Activated CD4-positive, alpha-beta memory T cell treated with anti-CD3 and anti-CD28 coated beads for 36 hours (primary cell): Measurements from ENCODE around the gene SND1. TPM values are rescaled to one million over a fixed set of nuclear protein-coding genes. Genes with fewer than 3 reads are reported as not detected.

Experiments
- CTCF ChIA-PET: fragments of 350-600 bp; sonication (Branson Sonifier 250); formaldehyde crosslinking; loops from one replicate; lab custom pipeline; 2021; ENCODE audit warnings: antibody characterized with exemption, inconsistent platforms; lab: Charles Lee
- POLR2A ChIA-PET: fragments of 350-600 bp; sonication (Branson Sonifier 250); formaldehyde crosslinking; loops from one replicate; lab custom pipeline; 2021; ENCODE audit warnings: antibody characterized with exemption; lab: Charles Lee
- DNase-seq: peaks from one replicate; pipeline ENCODE4 v3.0.0-alpha.2; 2020
- H3K27ac Mint-ChIP-seq: one replicate; pipeline ENCODE4 v1.8.0; 2021; ENCODE audit warnings: mixed read lengths
- H3K27me3 Mint-ChIP-seq: one replicate; pipeline ENCODE4 v1.8.0; 2021; ENCODE audit warnings: mixed read lengths
- H3K36me3 Mint-ChIP-seq: one replicate; pipeline ENCODE4 v1.8.0; 2021; ENCODE audit warnings: mixed read lengths
- H3K4me1 Mint-ChIP-seq: one replicate; pipeline ENCODE4 v1.8.0; 2021; ENCODE audit warnings: low read depth, mixed read lengths
- H3K4me3 Mint-ChIP-seq: one replicate; pipeline ENCODE4 v1.8.0; 2021; ENCODE audit warnings: mild to moderate bottlenecking, mixed read lengths
- H3K9me3 Mint-ChIP-seq: one replicate; pipeline ENCODE4 v1.8.0; 2021; ENCODE audit warnings: mixed read lengths
- intact Hi-C: fragments of 100-400 bp; cut with micrococcal nuclease; formaldehyde crosslinking; loops from one replicate; pipeline ENCODE4 v1.15.1; 2023
- total RNA-seq, 2 experiments: library from RNA; stranded (reverse); gene quantifications; one replicate each; pipeline ENCODE4 v1.2.3, GENCODE V29; 2021

The SND1 gene
- total RNA-seq, 2 experiments from 2014 or later = 208 to 235 TPM

DNA sequence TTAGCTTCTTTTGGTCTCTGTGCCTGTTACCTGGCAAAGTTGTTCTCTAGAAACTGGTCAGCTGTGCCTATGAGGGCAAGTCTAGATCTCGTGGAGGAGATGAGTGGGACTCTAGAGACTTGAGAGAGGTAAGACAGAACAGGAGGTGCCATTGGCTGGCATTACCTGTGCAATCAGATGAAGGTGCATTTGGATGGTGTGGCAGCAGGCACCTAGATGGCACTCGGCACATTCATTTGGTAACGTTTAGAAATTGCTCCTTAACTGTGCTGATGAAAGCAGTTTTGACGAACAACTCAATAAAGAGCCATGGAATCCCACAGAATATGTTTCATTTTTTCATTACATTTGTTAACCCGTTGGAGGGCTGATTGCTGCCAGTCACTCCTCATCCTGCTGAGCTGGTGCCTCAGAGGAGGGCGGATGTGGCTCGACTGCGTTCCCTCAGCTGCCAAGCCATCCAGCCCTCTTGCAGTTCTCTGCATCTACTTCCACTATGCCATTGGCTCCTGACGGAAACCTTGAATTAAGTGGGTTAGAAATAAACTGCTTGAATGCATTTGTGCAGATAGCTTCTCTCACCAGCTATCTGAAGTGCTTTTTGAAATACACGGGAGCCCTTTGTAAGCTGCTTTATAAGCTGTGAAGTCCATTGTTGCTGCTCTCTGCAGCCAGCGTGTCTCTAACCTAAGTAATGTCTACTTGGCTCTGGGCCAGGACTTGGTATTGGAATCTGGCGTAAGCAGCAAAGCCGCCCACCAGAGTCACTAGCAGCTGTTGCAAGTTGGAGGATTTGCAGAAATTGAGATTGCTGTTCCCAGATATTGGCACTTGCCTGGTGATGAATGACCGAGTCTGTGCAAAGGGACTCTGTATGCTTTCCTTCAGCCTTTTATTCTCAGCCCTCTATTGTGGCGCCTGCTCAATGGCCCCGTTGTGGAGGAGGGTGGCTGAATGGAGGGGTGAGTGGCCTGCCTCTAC lies 291.8 kb downstream of the SND1 start:
- intact Hi-C loops = no loop called here
- H3K36me3 Mint-ChIP-seq = peaks cover 20% of the 10 kb centered on the region
- H3K9me3 Mint-ChIP-seq = no peaks in the 10 kb centered on the region
- H3K27me3 Mint-ChIP-seq = no peaks in the 10 kb centered on the region
- H3K4me1 Mint-ChIP-seq = peaks cover 1% of the 10 kb centered on the region
- no peak overlapping the region for H3K27ac Mint-ChIP-seq
- no peak for DNase-seq
- POLR2A ChIA-PET = no interaction called here
- no peak overlapping the region for H3K4me3 Mint-ChIP-seq
- CTCF ChIA-PET = no interaction called here

DNA sequence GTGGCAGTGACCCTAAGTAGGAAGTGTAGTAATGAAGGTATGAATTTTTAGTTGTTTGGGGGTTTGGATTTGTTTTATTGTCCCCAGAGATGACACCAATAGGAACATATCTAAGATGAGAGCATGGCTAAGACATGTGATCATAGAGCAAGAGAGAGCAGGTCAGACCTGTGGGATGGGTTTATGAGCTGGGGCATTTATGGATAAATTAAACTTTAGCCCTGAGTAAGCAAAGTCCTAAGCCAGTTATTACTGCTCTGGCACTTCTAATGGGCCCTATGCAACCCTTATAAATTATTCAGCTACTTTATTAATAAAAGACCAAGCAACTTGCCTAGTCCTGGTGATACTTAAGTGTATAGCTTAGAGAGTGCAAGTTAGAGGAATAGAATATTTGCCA lies 294.1 kb downstream of the SND1 start:
- POLR2A ChIA-PET = interaction anchor here (0.5 kb wide), 1 partner anchor 21 kb away, joined by 3 read pairs; no protein-coding TSS in a partner anchor
- Mint-ChIP-seq H3K36me3 (peaks cover 22% of the 10 kb centered on the region), H3K27ac (no peak overlapping the region), H3K27me3 (no peaks in the 10 kb centered on the region), H3K4me3 (no peak overlapping the region), H3K4me1 (peaks cover 5% of the 10 kb centered on the region), H3K9me3 (no peaks in the 10 kb centered on the region)
- intact Hi-C loops = no loop called here
- DNase-seq = no peak
- CTCF ChIA-PET = no interaction called here

DNA sequence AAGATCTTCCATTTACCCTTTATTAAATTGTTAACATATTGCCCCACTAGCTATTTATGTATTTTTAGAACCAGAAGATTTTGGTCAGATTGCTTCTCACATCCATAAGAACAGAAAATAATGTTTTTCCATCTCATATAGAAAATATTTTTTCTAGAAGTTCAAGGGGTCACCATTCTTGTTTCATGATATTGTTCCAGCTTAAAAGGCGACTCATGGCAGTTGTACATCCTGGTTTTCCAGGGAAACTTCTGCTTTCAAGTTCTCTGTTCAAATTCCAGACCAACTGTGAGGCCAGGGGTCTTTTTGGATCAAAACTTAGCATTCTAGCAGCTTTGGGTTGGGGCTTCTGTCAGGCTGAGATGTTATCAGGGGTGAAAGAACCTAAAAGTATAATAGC lies 294.9 kb downstream of the SND1 start:
- ChIA-PET POLR2A (interaction anchor here (0.5 to 0.8 kb wide), 2 partner anchors 9 to 20 kb away, joined by 3 to 4 read pairs; no protein-coding TSS in a partner anchor), CTCF (interaction anchor here (1.4 kb wide), 1 partner anchor 262 kb away, joined by 4 read pairs; no protein-coding TSS in a partner anchor)
- no peak overlapping the region for H3K4me3 Mint-ChIP-seq
- H3K9me3 Mint-ChIP-seq = no peaks in the 10 kb centered on the region
- intact Hi-C loops = no loop called here
- no peak overlapping the region for H3K27ac Mint-ChIP-seq
- H3K4me1 Mint-ChIP-seq = peaks cover 5% of the 10 kb centered on the region
- no peaks in the 10 kb centered on the region for H3K27me3 Mint-ChIP-seq
- H3K36me3 Mint-ChIP-seq = peaks cover 29% of the 10 kb centered on the region
- no peak for DNase-seq

DNA sequence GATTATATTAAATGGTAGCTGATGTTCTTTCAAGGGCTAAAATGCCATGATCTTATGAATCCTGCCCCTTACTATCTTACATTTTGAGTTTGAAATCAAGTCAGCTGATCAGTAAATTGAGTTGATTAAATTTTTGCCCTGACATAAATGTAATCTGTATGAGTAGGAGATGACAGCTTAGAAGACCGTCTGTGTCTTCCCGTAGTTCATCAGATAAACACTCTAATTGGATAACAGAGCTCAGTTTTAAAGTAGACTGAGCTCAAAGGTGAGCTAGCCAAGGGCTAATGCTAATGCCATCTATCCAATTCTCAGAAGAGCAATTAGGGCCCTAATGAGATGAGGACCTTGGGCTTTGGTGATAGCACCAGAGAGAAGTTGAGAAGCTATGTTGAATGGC lies 296.3 kb downstream of the SND1 start:
- intact Hi-C loops = no loop called here
- no peak for DNase-seq
- H3K27ac Mint-ChIP-seq = no peak overlapping the region
- ChIA-PET POLR2A (no interaction called here), CTCF (interaction anchor here (1.4 kb wide), 1 partner anchor 261 kb away, joined by 4 read pairs; no protein-coding TSS in a partner anchor)
- H3K4me1 Mint-ChIP-seq = peaks cover 5% of the 10 kb centered on the region
- no peak overlapping the region for H3K4me3 Mint-ChIP-seq
- peaks cover 26% of the 10 kb centered on the region for H3K36me3 Mint-ChIP-seq
- H3K27me3 Mint-ChIP-seq = no peaks in the 10 kb centered on the region
- H3K9me3 Mint-ChIP-seq = no peaks in the 10 kb centered on the region

DNA sequence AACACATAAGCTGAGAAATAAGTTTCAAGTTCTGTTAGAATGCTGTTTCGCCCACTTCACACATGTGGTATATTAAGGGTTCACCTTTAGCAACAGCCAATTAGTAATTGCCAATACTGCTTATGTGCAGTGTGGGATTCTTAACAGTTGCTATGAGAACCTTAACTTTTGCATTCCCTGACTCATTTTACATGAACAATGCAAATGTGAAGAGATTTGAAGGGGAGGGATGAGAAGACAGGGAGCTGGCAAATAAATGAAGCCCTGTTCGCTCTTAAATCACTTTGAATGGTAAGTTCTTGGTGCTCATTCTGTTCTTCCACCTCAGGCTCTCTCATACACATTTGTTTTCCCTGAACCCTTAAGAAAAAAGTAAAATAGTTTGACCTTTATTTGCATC lies 296.9 kb downstream of the SND1 start:
- no peak for DNase-seq
- Mint-ChIP-seq H3K4me1 (peaks cover 5% of the 10 kb centered on the region), H3K4me3 (no peak overlapping the region), H3K36me3 (peaks cover 23% of the 10 kb centered on the region), H3K9me3 (no peaks in the 10 kb centered on the region), H3K27me3 (no peaks in the 10 kb centered on the region), H3K27ac (no peak overlapping the region)
- POLR2A ChIA-PET = no interaction called here
- intact Hi-C loops = no loop called here
- CTCF ChIA-PET = no interaction called here

DNA sequence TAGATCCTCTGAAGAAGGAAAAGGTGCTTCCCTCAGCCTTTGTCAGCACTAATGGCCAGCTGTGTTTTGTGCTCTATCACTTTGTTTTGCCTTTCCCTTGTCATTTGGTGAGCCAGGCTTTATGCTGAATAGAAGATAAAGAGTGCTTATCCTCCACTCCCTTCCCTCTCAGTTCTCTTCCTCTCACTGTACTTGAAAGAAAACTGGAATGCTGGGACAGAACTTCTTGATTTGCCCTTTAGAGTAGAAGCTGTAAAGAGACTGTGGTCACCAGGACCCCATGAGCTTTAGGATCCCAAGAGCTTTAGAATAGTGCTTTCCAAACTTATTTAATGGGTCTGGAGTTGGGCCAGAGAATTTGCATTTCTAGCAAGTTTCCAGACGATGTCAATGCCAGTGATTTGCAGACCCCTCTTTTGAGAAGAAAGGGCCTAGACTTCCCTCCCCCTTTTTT lies 297.8 kb downstream of the SND1 start:
- ChIA-PET POLR2A (no interaction called here), CTCF (no interaction called here)
- Mint-ChIP-seq H3K27me3 (no peaks in the 10 kb centered on the region), H3K9me3 (no peaks in the 10 kb centered on the region), H3K36me3 (peaks cover 21% of the 10 kb centered on the region), H3K4me3 (no peak overlapping the region), H3K27ac (no peak overlapping the region), H3K4me1 (peaks cover 5% of the 10 kb centered on the region)
- intact Hi-C loops = no loop called here
- no peak for DNase-seq

DNA sequence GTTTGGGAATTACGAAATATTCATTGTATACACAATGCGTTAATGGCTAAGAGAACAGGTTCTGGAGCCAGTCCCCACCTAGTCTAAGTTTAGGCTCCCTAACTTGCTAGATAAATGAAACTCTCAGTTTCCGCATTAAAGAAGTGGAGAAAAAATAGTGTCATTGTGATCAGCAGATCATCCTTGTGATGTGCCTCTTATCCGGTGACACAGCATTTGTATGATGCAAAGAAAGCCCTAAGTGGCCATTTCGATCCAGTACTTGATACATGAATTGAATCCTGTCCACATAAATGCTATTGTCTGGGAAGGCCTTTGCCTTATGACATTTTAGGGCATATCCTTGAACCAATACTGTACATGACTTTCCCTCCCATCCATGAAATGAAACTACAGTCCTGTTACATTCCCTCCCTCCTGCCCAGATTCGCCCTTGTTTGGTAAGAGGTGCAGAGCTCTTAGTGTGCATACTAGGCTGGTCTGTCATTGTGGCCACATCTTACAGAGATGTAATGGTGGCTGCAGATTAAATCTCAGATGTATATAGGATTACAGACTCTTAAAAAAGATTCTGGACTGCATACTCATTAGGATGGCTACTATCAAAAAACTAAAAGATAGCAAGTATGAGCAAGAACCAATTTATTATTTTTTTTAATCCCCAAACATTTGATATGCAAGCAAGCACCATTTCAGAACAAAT lies 298.4 kb downstream of the SND1 start:
- ChIA-PET POLR2A (no interaction called here), CTCF (no interaction called here)
- intact Hi-C loops = no loop called here
- no peaks in the 10 kb centered on the region for H3K9me3 Mint-ChIP-seq
- no peaks in the 10 kb centered on the region for H3K27me3 Mint-ChIP-seq
- DNase-seq = no peak
- H3K4me1 Mint-ChIP-seq = peaks cover 5% of the 10 kb centered on the region
- H3K36me3 Mint-ChIP-seq = peaks cover 21% of the 10 kb centered on the region
- no peak overlapping the region for H3K27ac Mint-ChIP-seq
- H3K4me3 Mint-ChIP-seq = no peak overlapping the region

DNA sequence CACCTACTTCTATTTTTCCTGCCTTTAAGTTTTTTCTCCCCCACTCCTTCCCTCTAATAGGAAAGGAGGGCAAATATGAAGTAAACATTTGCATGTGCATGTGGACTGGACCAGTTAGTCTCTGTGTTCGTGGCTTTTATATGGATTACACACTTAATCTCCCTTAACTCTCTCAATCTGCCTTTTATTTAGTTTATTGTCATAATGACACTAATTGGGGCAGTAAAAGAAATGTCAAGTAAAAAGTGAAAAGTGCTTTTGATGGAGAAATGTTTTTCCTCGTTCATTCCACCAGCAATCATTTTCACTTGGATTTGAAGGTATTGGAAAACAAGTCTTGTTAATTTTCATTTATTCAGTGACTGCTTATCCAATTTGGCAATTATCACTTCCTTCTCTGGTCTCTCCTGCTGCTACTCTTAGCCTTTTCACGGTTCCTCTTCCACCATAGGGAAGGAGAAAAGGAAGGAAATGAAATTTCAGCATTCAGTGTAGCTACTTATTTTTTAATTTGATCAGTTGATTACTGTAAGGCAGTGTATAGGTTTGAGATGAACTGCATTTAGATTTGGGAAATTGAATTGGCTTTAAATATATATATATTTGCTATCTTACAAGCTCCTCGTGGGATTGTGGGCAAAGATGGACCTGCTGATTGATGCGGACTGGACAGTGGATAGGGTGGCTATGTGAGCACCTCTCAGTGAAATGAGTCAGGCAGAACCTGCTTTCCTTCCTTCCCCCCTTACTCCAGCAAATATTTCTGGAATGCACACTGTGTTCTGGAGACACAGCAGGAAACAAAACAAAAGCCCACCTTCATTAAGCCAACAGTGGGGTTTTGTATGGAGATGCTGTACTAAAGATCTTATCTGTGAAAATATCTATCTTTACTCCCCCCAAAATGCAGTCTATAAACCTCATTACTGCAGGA lies 301.7 kb downstream of the SND1 start:
- H3K27ac Mint-ChIP-seq = no peak overlapping the region
- H3K4me1 Mint-ChIP-seq = peaks cover 5% of the 10 kb centered on the region
- no peak for DNase-seq
- CTCF ChIA-PET = interaction anchor here (1.1 kb wide), 1 partner anchor 246 kb away, joined by 3 read pairs; no protein-coding TSS in a partner anchor
- POLR2A ChIA-PET = no interaction called here
- intact Hi-C loops = no loop called here
- H3K27me3 Mint-ChIP-seq = no peaks in the 10 kb centered on the region
- H3K36me3 Mint-ChIP-seq = peaks cover 17% of the 10 kb centered on the region
- H3K4me3 Mint-ChIP-seq = no peak overlapping the region
- H3K9me3 Mint-ChIP-seq = no peaks in the 10 kb centered on the region

DNA sequence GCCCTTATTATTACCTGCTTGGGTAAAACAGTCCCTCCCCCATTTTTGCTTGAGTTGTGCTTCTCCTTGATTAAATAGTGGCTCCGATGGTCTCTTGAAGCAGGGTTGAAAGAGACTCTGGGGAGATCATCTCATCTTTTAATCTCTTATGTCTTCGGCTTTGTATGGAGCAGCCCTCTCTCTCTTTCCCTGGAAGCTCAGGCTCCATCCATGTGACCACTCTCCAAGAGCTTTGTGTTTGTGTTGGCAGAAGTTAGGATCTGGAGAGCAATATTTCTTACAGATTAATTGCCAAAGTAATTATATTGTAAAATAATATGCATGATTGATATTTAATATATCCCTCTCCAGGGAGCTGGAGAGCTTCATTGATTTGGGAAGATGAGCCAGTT lies 302.4 kb downstream of the SND1 start:
- intact Hi-C loops = no loop called here
- H3K4me3 Mint-ChIP-seq = no peak overlapping the region
- peaks cover 4% of the 10 kb centered on the region for H3K4me1 Mint-ChIP-seq
- ChIA-PET POLR2A (no interaction called here), CTCF (interaction anchor here (1.1 kb wide), 1 partner anchor 246 kb away, joined by 3 read pairs; no protein-coding TSS in a partner anchor)
- no peak for DNase-seq
- H3K27ac Mint-ChIP-seq = no peak overlapping the region
- peaks cover 16% of the 10 kb centered on the region for H3K36me3 Mint-ChIP-seq
- H3K9me3 Mint-ChIP-seq = no peaks in the 10 kb centered on the region
- H3K27me3 Mint-ChIP-seq = no peaks in the 10 kb centered on the region

DNA sequence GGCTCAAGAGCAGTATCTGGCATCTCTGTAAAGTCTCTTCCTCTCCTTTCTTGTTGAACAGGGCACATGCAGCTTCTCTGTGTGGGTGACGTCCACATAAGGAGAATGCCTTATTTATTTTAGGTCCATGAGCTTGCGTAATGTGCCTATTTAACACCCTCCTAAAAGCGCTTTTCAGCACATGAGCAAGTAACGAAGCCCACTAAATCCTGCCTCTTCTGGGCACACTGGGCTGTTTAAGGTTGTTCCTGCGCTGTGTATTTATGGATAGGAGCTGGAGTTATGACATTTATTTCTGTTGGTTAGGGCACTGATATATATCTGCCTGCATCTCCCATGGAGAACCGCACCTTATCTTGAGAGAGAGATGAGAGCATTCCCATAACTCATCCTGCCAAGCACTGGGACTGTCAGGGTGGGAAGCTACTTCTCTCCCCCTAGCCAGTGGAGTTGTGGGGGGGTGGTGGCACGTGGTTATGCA lies 303.1 kb downstream of the SND1 start:
- intact Hi-C loops = no loop called here

DNA sequence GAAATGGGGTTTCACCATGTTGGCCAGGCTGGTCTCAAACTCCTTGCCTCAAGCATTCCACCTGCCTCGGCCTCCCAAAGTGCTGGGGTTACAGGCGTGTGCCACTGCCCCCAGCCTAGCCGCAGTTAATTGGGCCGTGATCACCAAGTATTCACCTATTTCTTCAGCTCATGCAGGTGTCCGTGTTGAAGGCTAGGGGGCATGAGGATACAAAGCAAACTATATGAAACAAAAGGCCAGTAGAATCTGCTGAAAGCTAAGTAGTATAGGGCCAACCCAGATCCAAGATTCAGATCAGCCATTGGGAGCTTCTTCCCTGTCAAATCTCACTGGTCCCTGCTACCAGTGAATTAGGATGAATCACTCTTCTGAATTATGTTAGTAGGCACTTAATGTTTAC lies 305.9 kb downstream of the SND1 start:
- intact Hi-C loops = no loop called here
- ChIA-PET POLR2A (no interaction called here), CTCF (no interaction called here)
- DNase-seq = no peak
- H3K4me1 Mint-ChIP-seq = peaks cover 11% of the 10 kb centered on the region
- H3K9me3 Mint-ChIP-seq = peaks cover 7% of the 10 kb centered on the region
- no peaks in the 10 kb centered on the region for H3K27me3 Mint-ChIP-seq
- peaks cover 34% of the 10 kb centered on the region for H3K36me3 Mint-ChIP-seq
- H3K4me3 Mint-ChIP-seq = no peak overlapping the region
- no peak overlapping the region for H3K27ac Mint-ChIP-seq

More for the DNA sequence above, 303.1 kb downstream of the SND1 start:
- H3K4me1 Mint-ChIP-seq = peaks cover 9% of the 10 kb centered on the region
- ChIA-PET POLR2A (interaction anchor here (0.6 to 0.7 kb wide), 2 partner anchors 8 to 762 kb away, joined by 3 to 4 read pairs; no protein-coding TSS in a partner anchor), CTCF (no interaction called here)
- H3K27me3 Mint-ChIP-seq = no peaks in the 10 kb centered on the region
- DNase-seq = no peak
- H3K9me3 Mint-ChIP-seq = no peaks in the 10 kb centered on the region
- H3K27ac Mint-ChIP-seq = no peak overlapping the region
- H3K4me3 Mint-ChIP-seq = no peak overlapping the region
- H3K36me3 Mint-ChIP-seq = peaks cover 23% of the 10 kb centered on the region
